Breast epithelium (tissue), 4 donors: ENCODE results near the gene R3HDM4. TPM values are rescaled to one million over a fixed set of nuclear protein-coding genes. Genes with fewer than 3 reads are reported as not detected.

Experiments used
- DNase-seq, 2 donors: peaks; one replicate each; pipeline ENCODE4 v3.0.0-alpha.2; 2019; ENCODE audit warnings: low spot score in 2 of 2
- H3K27ac ChIP-seq, 2 donors: fragments of 200-600 bp; sonication (generic) in 1 of 2; one replicate each; pipeline ENCODE4 v1.5.1; 2016 to 2019; ENCODE audit warnings: mild to moderate bottlenecking in 1 of 2
- H3K27me3 ChIP-seq, 2 donors: fragments of 200-600 bp; sonication (generic) in 1 of 2; one replicate each; pipeline versions ENCODE4 v1.5.1 to v1.6.0; 2017 to 2019; ENCODE audit warnings: control low read depth in 1 of 2, mild to moderate bottlenecking in 1 of 2
- H3K36me3 ChIP-seq: fragments of 200-600 bp; one replicate; pipeline ENCODE4 v1.5.1; 2019
- H3K4me1 ChIP-seq, 2 donors: fragments of 200-600 bp; sonication (generic); one replicate each; pipeline ENCODE4 v1.5.1; 2016 to 2019; ENCODE audit warnings: control low read depth in 1 of 2
- H3K4me3 ChIP-seq, 3 donors: fragments of 200-600 bp; sonication (generic); 1 replicate in 2 of 3; 2 replicates in 1 of 3; pipeline ENCODE4 v1.5.1; 2016 to 2019; ENCODE audit warnings: mild to moderate bottlenecking in 3 of 3, moderate library complexity in 2 of 3
- H3K9me3 ChIP-seq, 2 donors: fragments of 200-600 bp; sonication (generic) in 1 of 2; one replicate each; pipeline ENCODE4 v1.5.1; 2016 to 2019; ENCODE audit warnings: control low read depth in 1 of 2
- CTCF ChIP-seq, 3 donors: fragments of 450-650 bp; IDR thresholded peaks; one replicate each; pipeline ENCODE4 v1.5.1; 2016 to 2017; ENCODE audit warnings: antibody characterized with exemption in 3 of 3, mild to moderate bottlenecking in 3 of 3, moderate library complexity in 3 of 3
- POLR2A ChIP-seq: fragments of 450-650 bp; IDR thresholded peaks from one replicate; pipeline ENCODE4 v1.6.1; 2016; ENCODE audit warnings: antibody characterized with exemption, mild to moderate bottlenecking, moderate library complexity
- POLR2AphosphoS5 ChIP-seq, 3 donors: sonication (generic); formaldehyde crosslinking; IDR thresholded peaks; one replicate each; pipeline ENCODE4 v1.6.1; 2017; ENCODE audit warnings: antibody characterized with exemption in 3 of 3
- intact Hi-C: fragments of 100-400 bp; cut with DNase I; formaldehyde crosslinking; loops from one replicate; pipeline ENCODE4 v1.15.1; 2023; ENCODE audit warnings: low total_unique reads
- total RNA-seq, 3 donors: library from RNA; depleted of rRNA; stranded (reverse); fragments of >200 nt; gene quantifications; one replicate each; pipeline ENCODE4 v1.1.0, GENCODE V29; 2016

R3HDM4 gene
- total RNA-seq, 3 donors from 2014 or later: 31.8 to 41.6 (median 41.0) TPM

GRCh38 chr19:916645-917322 lies 3.8 kb upstream of the R3HDM4 start:
- DNase-seq: no peak
- intact Hi-C loops: loop anchor here (5.0 kb wide), 2 partner anchors 59 to 149 kb away; partner anchors contain the start of gene CFD
- TF ChIP-seq POLR2A (no peak), CTCF (IDR thresholded peaks at IDR 0.05) (no peak)
- peaks cover 19 to 36% of the 10 kb centered on the region in 2 donors for H3K27me3 ChIP-seq
- peaks cover 14 to 31% of the 10 kb centered on the region in 2 donors for H3K4me1 ChIP-seq
- no peaks in the 10 kb centered on the region for H3K9me3 ChIP-seq
- H3K27ac ChIP-seq: no peak overlapping the region
- H3K4me3 ChIP-seq: peak overlapping the region; percentile 13 to 71 (median 47)
- H3K36me3 ChIP-seq: no peaks in the 10 kb centered on the region

GRCh38 chr19:912181-913079 lies 589 bp downstream of the R3HDM4 start:
- Histone ChIP-seq H3K4me1 (peaks cover 3 to 8% of the 10 kb centered on the region in 2 donors), H3K9me3 (no peaks in the 10 kb centered on the region), H3K36me3 (no peaks in the 10 kb centered on the region), H3K27me3 (peaks cover 0 to 6% of the 10 kb centered on the region in 2 donors), H3K27ac (peak overlapping the region; percentile 96 to 98), H3K4me3 (peak overlapping the region; percentile 80 to 98 (median 85))
- intact Hi-C loops: no loop called here
- DNase-seq: peak in 1 of 2 donors; percentile 41
- TF ChIP-seq CTCF (IDR thresholded peaks at IDR 0.05) (no peak), POLR2AphosphoS5 (IDR thresholded peaks at IDR 0.05) (no peak), POLR2A (no peak)

- Histone ChIP-seq H3K4me1 (peaks cover 3 to 6% of the 10 kb centered on the region in 2 donors), H3K27ac (peak overlapping the region; percentile 96 to 98), H3K36me3 (no peaks in the 10 kb centered on the region), H3K4me3 (peak overlapping the region in 1 of 3 donors; percentile 98), H3K27me3 (no peaks in the 10 kb centered on the region), H3K9me3 (no peaks in the 10 kb centered on the region)
- no peak for TF ChIP-seq POLR2AphosphoS5 (IDR thresholded peaks at IDR 0.05)
- no peak for TF ChIP-seq POLR2A
- no peak for TF ChIP-seq CTCF (IDR thresholded peaks at IDR 0.05)
- intact Hi-C loops: no loop called here
- DNase-seq: no peak
These were observed 1.6 kb downstream of the R3HDM4 start for GRCh38 chr19:911197-912033.

GRCh38 chr19:907183-907853 lies 5.7 kb downstream of the R3HDM4 start:
- intact Hi-C loops: no loop called here
- no peak overlapping the region for H3K4me3 ChIP-seq
- H3K36me3 ChIP-seq: no peaks in the 10 kb centered on the region
- no peak for TF ChIP-seq CTCF (IDR thresholded peaks at IDR 0.05)
- no peak for TF ChIP-seq POLR2A
- TF ChIP-seq POLR2AphosphoS5 (IDR thresholded peaks at IDR 0.05): no peak
- no peaks in the 10 kb centered on the region for H3K9me3 ChIP-seq
- peaks cover 0 to 6% of the 10 kb centered on the region in 2 donors for H3K4me1 ChIP-seq
- H3K27me3 ChIP-seq: no peaks in the 10 kb centered on the region
- peak overlapping the region in 1 of 2 donors; percentile 3 for H3K27ac ChIP-seq
- no peak for DNase-seq
